Testis (tissue), 2 donors: Measurements from ENCODE around the gene MYADML2.

Experiments used
- POLR2A ChIP-seq: fragments of 450-650 bp; IDR thresholded peaks from one replicate; pipeline ENCODE4 v1.6.1; 2017; ENCODE audit warnings: antibody characterized with exemption, mild to moderate bottlenecking, moderate library complexity
- TF ChIP-seq, protein P1 (sequence below), 3 experiments: fragments of 450-650 bp in 2 of 3; fragments of 200-600 bp in 1 of 3; sonication (generic) in 1 of 3; IDR thresholded peaks; one replicate each; pipeline ENCODE4 v1.5.1; 2016 to 2019; ENCODE audit warnings: antibody characterized with exemption in 3 of 3, mild to moderate bottlenecking in 2 of 3, moderate library complexity in 1 of 3

DNA sequence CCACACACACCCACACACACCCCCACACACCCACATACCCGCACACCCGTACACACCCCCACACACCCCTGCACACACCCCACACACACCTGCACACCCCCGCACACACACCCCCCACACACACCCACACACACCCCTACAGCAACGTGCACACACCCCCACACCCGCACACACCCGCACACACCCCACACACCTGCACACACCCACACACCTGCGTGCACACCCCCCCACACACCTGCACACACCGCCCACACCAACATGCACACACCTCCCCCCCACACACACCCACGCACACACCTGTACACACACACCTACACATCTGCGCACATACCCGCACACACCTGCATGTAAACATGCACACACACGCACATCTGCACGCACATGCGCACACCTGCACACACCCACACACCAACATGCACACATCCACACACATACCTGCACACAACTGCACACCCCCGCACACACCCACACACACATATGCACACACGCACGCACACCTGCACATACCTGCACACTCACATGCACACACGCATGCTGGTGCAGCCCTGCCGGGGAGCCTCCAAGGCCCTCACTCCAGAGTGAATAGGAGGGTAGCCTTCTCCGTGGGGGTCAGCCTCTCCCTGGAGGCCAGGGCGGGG is 37.9 kb upstream of the MYADML2 start:
- TF ChIP-seq, protein P1, sequence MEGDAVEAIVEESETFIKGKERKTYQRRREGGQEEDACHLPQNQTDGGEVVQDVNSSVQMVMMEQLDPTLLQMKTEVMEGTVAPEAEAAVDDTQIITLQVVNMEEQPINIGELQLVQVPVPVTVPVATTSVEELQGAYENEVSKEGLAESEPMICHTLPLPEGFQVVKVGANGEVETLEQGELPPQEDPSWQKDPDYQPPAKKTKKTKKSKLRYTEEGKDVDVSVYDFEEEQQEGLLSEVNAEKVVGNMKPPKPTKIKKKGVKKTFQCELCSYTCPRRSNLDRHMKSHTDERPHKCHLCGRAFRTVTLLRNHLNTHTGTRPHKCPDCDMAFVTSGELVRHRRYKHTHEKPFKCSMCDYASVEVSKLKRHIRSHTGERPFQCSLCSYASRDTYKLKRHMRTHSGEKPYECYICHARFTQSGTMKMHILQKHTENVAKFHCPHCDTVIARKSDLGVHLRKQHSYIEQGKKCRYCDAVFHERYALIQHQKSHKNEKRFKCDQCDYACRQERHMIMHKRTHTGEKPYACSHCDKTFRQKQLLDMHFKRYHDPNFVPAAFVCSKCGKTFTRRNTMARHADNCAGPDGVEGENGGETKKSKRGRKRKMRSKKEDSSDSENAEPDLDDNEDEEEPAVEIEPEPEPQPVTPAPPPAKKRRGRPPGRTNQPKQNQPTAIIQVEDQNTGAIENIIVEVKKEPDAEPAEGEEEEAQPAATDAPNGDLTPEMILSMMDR (IDR thresholded peaks at IDR 0.05) = no peak
- TF ChIP-seq POLR2A = no peak
